Spleen (tissue), 11 donors: ENCODE measurements around the gene ZMYND19. TPM values are rescaled to one million over a fixed set of nuclear protein-coding genes. Genes with fewer than 3 reads are reported as not detected.
"Not testable (repeated sequence)": the region's sequence is repeated elsewhere in the genome, so short reads cannot be mapped to it uniquely, and the experiment has no call there.

Experiments used
- DNase-seq: peaks from one replicate; pipeline ENCODE4 v3.0.0-alpha.2; 2020
- H3K27ac ChIP-seq, 8 donors: fragments of 200-600 bp; sonication (generic) in 7 of 8; 1 replicate in 4 of 8; 2 replicates in 4 of 8; pipeline versions ENCODE4 v1.5.0 to v1.8.0; 2016 to 2021; ENCODE audit warnings: inconsistent platforms in 4 of 8, mild to moderate bottlenecking in 4 of 8, moderate library complexity in 1 of 8
- H3K27me3 ChIP-seq, 7 donors: fragments of 200-600 bp; sonication (generic) in 6 of 7; replicated peaks in 1 of 7; 1 replicate in 4 of 7; 2 replicates in 3 of 7; pipeline versions ENCODE4 v1.5.0 to v1.8.0; 2016 to 2021; ENCODE audit warnings: inconsistent platforms in 3 of 7, mild to moderate bottlenecking in 1 of 7
- H3K36me3 ChIP-seq, 6 donors: fragments of 200-600 bp; sonication (generic) in 5 of 6; 1 replicate in 4 of 6; 2 replicates in 2 of 6; pipeline versions ENCODE4 v1.5.0 to v1.8.0; 2016 to 2021; ENCODE audit warnings: inconsistent platforms in 2 of 6
- H3K4me1 ChIP-seq, 6 donors: fragments of 200-600 bp; sonication (generic) in 5 of 6; 1 replicate in 3 of 6; 2 replicates in 3 of 6; pipeline versions ENCODE4 v1.5.0 to v1.8.0; 2016 to 2021; ENCODE audit warnings: inconsistent platforms in 3 of 6
- H3K4me3 ChIP-seq, 8 donors: fragments of 200-600 bp; sonication (generic) in 7 of 8; 1 replicate in 4 of 8; 2 replicates in 4 of 8; pipeline versions ENCODE4 v1.5.0 to v1.8.0; 2016 to 2021; ENCODE audit warnings: inconsistent platforms in 4 of 8, mild to moderate bottlenecking in 4 of 8, moderate library complexity in 2 of 8
- H3K9me3 ChIP-seq, 8 donors: fragments of 200-600 bp; sonication (generic) in 7 of 8; 1 replicate in 4 of 8; 2 replicates in 4 of 8; pipeline versions ENCODE4 v1.5.0 to v1.8.0; 2016 to 2021; ENCODE audit warnings: inconsistent platforms in 4 of 8
- POLR2A ChIP-seq, 3 donors: fragments of 450-650 bp; IDR thresholded peaks; one replicate each; pipeline ENCODE4 v1.5.1; 2017; ENCODE audit warnings: antibody characterized with exemption in 3 of 3, mild to moderate bottlenecking in 1 of 3
- POLR2AphosphoS5 ChIP-seq, 3 donors: sonication (generic); formaldehyde crosslinking; IDR thresholded peaks; one replicate each; pipeline ENCODE4 v1.5.1; 2017; ENCODE audit warnings: antibody characterized with exemption in 3 of 3
- WGBS, 5 donors: extraction: QIAGEN DNeasy Blood & Tissue Kit in 3 of 5; methylation state at CpG; one replicate each; pipeline versions ENCODE4 v1.1.5 to v1.1.7; 2013 to 2018; 5-methylcytosine and 5-hydroxymethylcytosine counted together
- intact Hi-C: fragments of 100-400 bp; cut with DNase I; formaldehyde crosslinking; loops from one replicate; pipeline ENCODE4 v1.15.0; 2023; ENCODE audit warnings: low total_unique reads
- polyA plus RNA-seq, 3 donors: library from polyadenylated mRNA; stranded (reverse); fragments of 200-250 nt; gene quantifications; one replicate each; pipeline ENCODE4 v1.2.1, GENCODE V29; 2013
- total RNA-seq, 7 donors: library from RNA; depleted of rRNA in 3 of 7; stranded (reverse); fragments of >200 nt in 3 of 7; fragmentation: NEBNext Ultra II Directional in 4 of 7; extraction: Animal tissue kit (Norgen Biotek cat#: 25700) in 4 of 7; gene quantifications; one replicate each; pipeline versions ENCODE4 v1.1.0 to v1.2.1, GENCODE V29; 2016 to 2021
- TF ChIP-seq, protein P1 (sequence below), 11 experiments: fragments of 200-600 bp in 7 of 11; fragments of 450-650 bp in 4 of 11; sonication (generic) in 4 of 11; IDR thresholded peaks in 8 of 11; conservative IDR thresholded peaks in 3 of 11; 1 replicate in 7 of 11; 2 replicates in 4 of 11; pipeline versions ENCODE4 v1.4.0 to v1.8.0; 2016 to 2021; ENCODE audit warnings: antibody characterized with exemption in 11 of 11, inconsistent platforms in 4 of 11, mild to moderate bottlenecking in 1 of 11
- donor health status: healthy with polysubstance abuse.
- donor health status: DM: no; HTN: no; CAD: no; lungs with moderate emphysema.
- donor health status: DM: no; HTN: no; CAD: no.
- donor health status: Bipolar disorder and iron deficiency.
- donor health status: healthy.
- donor health status: DM: no; HTN: no; CAD: no.
- donor health status: DM: yes; HTN: yes; CAD: no.

Gene ZMYND19
- total and polyA plus RNA-seq, 10 donors = 12.7 to 24.1 (median 16.3) TPM

DNA sequence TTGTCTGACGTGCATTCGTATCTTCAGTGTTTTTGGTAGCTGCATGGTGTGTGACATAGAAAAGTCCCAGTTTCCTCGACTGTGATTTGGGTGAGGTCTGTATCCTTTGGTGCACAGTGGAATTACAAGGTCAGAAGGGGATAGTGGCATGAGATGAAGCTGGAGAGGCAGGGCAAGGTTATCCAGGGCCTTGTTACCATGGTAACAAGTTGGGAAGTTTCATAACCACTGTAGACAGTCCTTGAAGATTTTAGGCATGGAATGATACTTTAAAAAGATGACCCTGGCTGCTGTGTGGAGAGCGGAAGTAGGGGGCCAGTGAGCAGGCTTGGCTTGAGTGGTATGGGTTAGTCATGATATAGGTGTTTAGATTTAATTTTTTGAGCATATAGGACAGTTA lies 40.4 kb upstream of the ZMYND19 start:
- intact Hi-C loops = no loop called here
- WGBS, 5 donors = 23 to 58% (median 48%) methylated on average over 4 of the region's 4 CpGs
- H3K4me3 ChIP-seq = no peak overlapping the region
- H3K4me1 ChIP-seq = peaks cover 46 to 94% (median 80%) of the 10 kb centered on the region in 6 donors
- H3K27ac ChIP-seq = peak overlapping the region; percentile 37 to 79 (median 71)
- no peaks in the 10 kb centered on the region for H3K36me3 ChIP-seq
- DNase-seq = no peak
- TF ChIP-seq, protein P1, sequence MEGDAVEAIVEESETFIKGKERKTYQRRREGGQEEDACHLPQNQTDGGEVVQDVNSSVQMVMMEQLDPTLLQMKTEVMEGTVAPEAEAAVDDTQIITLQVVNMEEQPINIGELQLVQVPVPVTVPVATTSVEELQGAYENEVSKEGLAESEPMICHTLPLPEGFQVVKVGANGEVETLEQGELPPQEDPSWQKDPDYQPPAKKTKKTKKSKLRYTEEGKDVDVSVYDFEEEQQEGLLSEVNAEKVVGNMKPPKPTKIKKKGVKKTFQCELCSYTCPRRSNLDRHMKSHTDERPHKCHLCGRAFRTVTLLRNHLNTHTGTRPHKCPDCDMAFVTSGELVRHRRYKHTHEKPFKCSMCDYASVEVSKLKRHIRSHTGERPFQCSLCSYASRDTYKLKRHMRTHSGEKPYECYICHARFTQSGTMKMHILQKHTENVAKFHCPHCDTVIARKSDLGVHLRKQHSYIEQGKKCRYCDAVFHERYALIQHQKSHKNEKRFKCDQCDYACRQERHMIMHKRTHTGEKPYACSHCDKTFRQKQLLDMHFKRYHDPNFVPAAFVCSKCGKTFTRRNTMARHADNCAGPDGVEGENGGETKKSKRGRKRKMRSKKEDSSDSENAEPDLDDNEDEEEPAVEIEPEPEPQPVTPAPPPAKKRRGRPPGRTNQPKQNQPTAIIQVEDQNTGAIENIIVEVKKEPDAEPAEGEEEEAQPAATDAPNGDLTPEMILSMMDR (IDR thresholded peaks at IDR 0.05 in 8 of 11, conservative IDR thresholded peaks at IDR 0.05 in 3 of 11) = peak in 1 of 11 experiments; percentile 32
- TF ChIP-seq POLR2AphosphoS5 (IDR thresholded peaks at IDR 0.05) (peak in 1 of 3 donors; percentile 44), POLR2A (IDR thresholded peaks at IDR 0.05) (no peak)
- no peaks in the 10 kb centered on the region for H3K9me3 ChIP-seq
- H3K27me3 ChIP-seq = no peaks in the 10 kb centered on the region

DNA sequence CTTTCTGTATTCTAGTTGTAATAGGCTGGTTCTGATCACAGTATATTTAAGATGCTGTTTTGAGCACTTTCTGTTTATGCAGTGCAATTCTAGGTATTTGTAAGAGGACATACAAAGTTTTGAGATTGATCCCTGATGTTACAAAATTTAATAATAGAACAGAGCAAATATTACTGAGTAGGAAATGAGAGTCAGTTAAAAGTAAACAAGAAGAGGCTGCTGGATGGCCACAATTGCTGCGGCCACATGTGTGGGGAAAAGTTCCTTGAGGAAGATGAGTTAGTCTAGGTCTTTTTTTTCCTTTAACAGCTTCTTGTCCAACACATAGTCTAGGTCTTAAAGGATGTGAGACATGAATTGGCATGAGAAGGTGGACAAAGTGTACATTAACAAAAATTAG lies 39.8 kb upstream of the ZMYND19 start:
- Histone ChIP-seq H3K4me1 (peaks cover 46 to 99% (median 86%) of the 10 kb centered on the region in 6 donors), H3K4me3 (no peak overlapping the region), H3K27me3 (no peaks in the 10 kb centered on the region), H3K36me3 (no peaks in the 10 kb centered on the region), H3K27ac (peak overlapping the region in 7 of 8 donors; percentile 14 to 79 (median 72)), H3K9me3 (no peaks in the 10 kb centered on the region)
- 39 to 50% (median 47%) methylated on average over 1 of the region's 1 CpG for WGBS, 5 donors
- DNase-seq = no peak
- TF ChIP-seq POLR2AphosphoS5 (IDR thresholded peaks at IDR 0.05) = no peak
- TF ChIP-seq, protein P1 (IDR thresholded peaks at IDR 0.05 in 8 of 11, conservative IDR thresholded peaks at IDR 0.05 in 3 of 11) = no peak
- intact Hi-C loops = no loop called here

DNA sequence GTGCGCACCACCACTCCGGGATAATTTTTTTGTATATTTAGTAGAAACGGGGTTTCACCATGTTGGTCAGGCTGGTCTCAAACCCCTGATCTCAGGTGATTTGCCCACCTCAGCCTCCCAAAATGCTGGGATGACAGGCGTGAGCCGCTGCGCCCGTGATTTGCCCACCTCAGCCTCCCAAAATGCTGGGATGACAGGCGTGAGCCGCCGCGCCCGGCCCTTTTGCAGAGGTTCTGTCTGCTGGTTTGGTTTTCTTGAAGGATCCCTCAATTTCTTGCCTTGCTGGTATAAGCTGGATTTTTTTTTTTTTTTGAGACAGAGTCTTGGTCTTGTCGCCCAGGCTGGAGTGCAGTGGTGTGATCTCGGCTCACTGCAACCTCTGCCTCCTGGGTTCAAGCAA lies 37.1 kb upstream of the ZMYND19 start:
- Histone ChIP-seq H3K4me1 (peaks cover 38 to 100% (median 81%) of the 10 kb centered on the region in 6 donors), H3K36me3 (peaks cover 0 to 10% (median 0%) of the 10 kb centered on the region in 6 donors), H3K27ac (peak overlapping the region in 2 of 8 donors; percentile 61 to 79)
- H3K27me3 ChIP-seq, H3K9me3 ChIP-seq, H3K4me3 ChIP-seq, intact Hi-C loops: not testable (repeated sequence)
- peak; percentile 62 for DNase-seq
- 96 to 99% (median 97%) methylated on average over 14 of the region's 14 CpGs for WGBS, 5 donors

DNA sequence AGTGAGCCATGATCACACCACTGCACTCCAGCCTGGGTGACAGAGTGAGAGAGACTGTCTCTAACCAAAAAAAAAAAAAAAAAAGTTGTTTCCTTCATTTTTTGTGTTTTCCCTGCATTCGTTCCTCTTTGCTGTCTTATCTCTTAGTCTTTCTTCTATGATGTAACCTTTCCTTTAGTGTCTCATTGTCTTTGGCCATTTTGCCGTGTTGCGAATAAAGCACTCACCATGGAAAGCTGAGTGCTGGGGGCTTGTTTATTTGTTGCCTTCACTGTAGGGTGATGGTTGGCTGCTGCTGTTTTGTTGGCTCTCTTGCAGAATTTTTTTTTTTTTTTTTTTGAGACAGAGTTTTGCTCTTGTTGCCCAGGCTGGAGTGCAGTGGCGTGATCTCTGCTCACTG lies 36.2 kb upstream of the ZMYND19 start:
- Histone ChIP-seq H3K27ac (peak overlapping the region in 2 of 8 donors; percentile 53 to 74), H3K4me1 (peaks cover 31 to 100% (median 80%) of the 10 kb centered on the region in 6 donors), H3K27me3 (no peaks in the 10 kb centered on the region), H3K4me3 (no peak overlapping the region), H3K36me3 (peaks cover 0 to 10% (median 0%) of the 10 kb centered on the region in 6 donors), H3K9me3 (no peaks in the 10 kb centered on the region)
- TF ChIP-seq, protein P1 (IDR thresholded peaks at IDR 0.05 in 8 of 11, conservative IDR thresholded peaks at IDR 0.05 in 3 of 11) = no peak
- TF ChIP-seq POLR2A (IDR thresholded peaks at IDR 0.05) (no peak), POLR2AphosphoS5 (IDR thresholded peaks at IDR 0.05) (no peak)
- WGBS, 5 donors = 55 to 76% (median 72%) methylated on average over 4 of the region's 4 CpGs
- no peak for DNase-seq
- intact Hi-C loops = no loop called here

DNA sequence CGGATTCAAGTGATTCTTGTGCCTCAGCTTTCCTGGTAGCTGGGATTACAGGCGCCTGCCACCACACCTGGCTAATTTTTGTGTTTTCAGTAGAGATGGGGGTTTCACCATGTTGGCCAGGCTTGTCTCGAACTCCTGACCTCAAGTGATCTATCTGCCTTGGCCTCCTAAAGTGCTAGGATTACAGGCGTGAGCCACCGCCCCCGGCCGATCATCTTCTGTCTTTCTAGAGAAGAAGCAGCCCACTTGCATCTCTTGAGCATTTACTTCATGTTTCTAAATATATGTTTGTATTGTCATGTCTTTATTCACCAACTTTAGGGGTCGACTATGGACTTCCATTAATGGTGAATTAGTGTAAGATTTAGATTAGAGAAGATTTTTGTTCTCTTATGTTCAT lies 31.9 kb upstream of the ZMYND19 start:
- peaks cover 0 to 14% (median 0%) of the 10 kb centered on the region in 6 donors for H3K36me3 ChIP-seq
- intact Hi-C loops, H3K9me3 ChIP-seq, H3K4me3 ChIP-seq, H3K27ac ChIP-seq, H3K27me3 ChIP-seq: not testable (repeated sequence)
- peaks cover 29 to 92% (median 72%) of the 10 kb centered on the region in 6 donors for H3K4me1 ChIP-seq
- 84 to 90% (median 86%) methylated on average over 8 of the region's 8 CpGs for WGBS, 5 donors
- DNase-seq = peak; percentile 43
